OCI-LY1 (cell line): Measurements from ENCODE around the gene PEAK1.

ENCODE experiments used
- EZH2 ChIP-seq: fragments of 200-600 bp; sonication (generic), shearing (Covaris generic); IDR thresholded peaks from 2 replicates; pipeline ENCODE4 v1.8.0; 2017; ENCODE audit warnings: borderline replicate concordance, mixed run types, mild to moderate bottlenecking, antibody characterized with exemption, low read length, moderate library complexity, mixed read lengths
- TF ChIP-seq, protein P1 (sequence below): fragments of 200-600 bp; sonication (generic), shearing (Covaris generic); IDR thresholded peaks from 2 replicates; pipeline ENCODE4 v1.5.1; 2017; ENCODE audit warnings: mild to moderate bottlenecking, antibody characterized with exemption, low read length, moderate library complexity, mixed read lengths

DNA sequence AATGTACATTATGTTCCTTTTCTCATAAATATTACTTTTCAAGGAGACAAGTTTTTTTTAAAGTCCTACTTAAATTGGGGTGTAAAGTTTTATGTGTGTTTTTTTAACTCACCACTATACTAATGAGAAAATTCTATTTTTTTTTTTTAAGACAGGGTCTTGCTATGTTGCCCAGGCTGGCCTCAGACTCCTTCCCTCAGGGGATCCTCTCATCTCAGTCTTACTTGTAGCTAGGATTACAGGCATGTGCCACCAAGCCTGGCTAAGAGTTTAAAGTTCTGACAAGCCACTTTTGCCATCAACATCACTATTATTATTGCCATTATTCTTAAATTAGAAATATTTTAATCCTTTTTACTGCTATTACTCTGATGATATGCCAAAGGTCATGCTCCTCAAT is 356.7 kb downstream of the PEAK1 start:
- TF ChIP-seq, protein P1, sequence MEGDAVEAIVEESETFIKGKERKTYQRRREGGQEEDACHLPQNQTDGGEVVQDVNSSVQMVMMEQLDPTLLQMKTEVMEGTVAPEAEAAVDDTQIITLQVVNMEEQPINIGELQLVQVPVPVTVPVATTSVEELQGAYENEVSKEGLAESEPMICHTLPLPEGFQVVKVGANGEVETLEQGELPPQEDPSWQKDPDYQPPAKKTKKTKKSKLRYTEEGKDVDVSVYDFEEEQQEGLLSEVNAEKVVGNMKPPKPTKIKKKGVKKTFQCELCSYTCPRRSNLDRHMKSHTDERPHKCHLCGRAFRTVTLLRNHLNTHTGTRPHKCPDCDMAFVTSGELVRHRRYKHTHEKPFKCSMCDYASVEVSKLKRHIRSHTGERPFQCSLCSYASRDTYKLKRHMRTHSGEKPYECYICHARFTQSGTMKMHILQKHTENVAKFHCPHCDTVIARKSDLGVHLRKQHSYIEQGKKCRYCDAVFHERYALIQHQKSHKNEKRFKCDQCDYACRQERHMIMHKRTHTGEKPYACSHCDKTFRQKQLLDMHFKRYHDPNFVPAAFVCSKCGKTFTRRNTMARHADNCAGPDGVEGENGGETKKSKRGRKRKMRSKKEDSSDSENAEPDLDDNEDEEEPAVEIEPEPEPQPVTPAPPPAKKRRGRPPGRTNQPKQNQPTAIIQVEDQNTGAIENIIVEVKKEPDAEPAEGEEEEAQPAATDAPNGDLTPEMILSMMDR = no peak
- no peak for TF ChIP-seq EZH2
